Fibroblast of pulmonary artery (primary cell): ENCODE results near the gene TXNDC11.

ENCODE experiments used
- DNase-seq: peaks from one replicate; pipeline ENCODE4 v3.0.0-alpha.2; 2010; ENCODE audit warnings: low read depth
- H3K4me3 ChIP-seq: replicated peaks from 2 replicates; pipeline ENCODE4 v1.5.1; 2011; ENCODE audit warnings: low read depth, mild to moderate bottlenecking, control low read depth, low read length, moderate library complexity
- CTCF ChIP-seq: IDR thresholded peaks from 2 replicates; pipeline ENCODE4 v1.5.1; 2011; ENCODE audit warnings: mild to moderate bottlenecking, control low read depth, low read length, inconsistent platforms; ENCODE audit errors: missing control alignments

TXNDC11 gene

GRCh38 chr16:11667221-11667823 lies 75.3 kb downstream of the TXNDC11 start:
- no peak for TF ChIP-seq CTCF
- H3K4me3 ChIP-seq = no peak overlapping the region
- no peak for DNase-seq

- no peak for TF ChIP-seq CTCF
- no peak for DNase-seq
- H3K4me3 ChIP-seq = no peak overlapping the region
These were observed 76.3 kb downstream of the TXNDC11 start for GRCh38 chr16:11666103-11667055.

GRCh38 chr16:11665071-11665491 lies 77.6 kb downstream of the TXNDC11 start:
- TF ChIP-seq CTCF = no peak
- H3K4me3 ChIP-seq = no peak overlapping the region
- DNase-seq = no peak

- TF ChIP-seq CTCF = no peak
- no peak overlapping the region for H3K4me3 ChIP-seq
- no peak for DNase-seq
These were observed 80.1 kb downstream of the TXNDC11 start for GRCh38 chr16:11662582-11662981.

- DNase-seq = no peak
- TF ChIP-seq CTCF = no peak
- no peak overlapping the region for H3K4me3 ChIP-seq
These were observed 82.1 kb downstream of the TXNDC11 start for GRCh38 chr16:11660565-11660964.

GRCh38 chr16:11658896-11659708 lies 83.6 kb downstream of the TXNDC11 start:
- no peak for TF ChIP-seq CTCF
- no peak for DNase-seq
- no peak overlapping the region for H3K4me3 ChIP-seq
